Mesothelial cell of epicardium (in vitro differentiated cells): ENCODE results near the gene SLC1A7. TPM values are rescaled to one million over a fixed set of nuclear protein-coding genes. Genes with fewer than 3 reads are reported as not detected.

Source experiments
- DNase-seq, 2 experiments: peaks; one replicate each; pipeline ENCODE4 v3.0.0; 2021; ENCODE audit warnings: low spot score in 2 of 2; ENCODE audit not compliant: unreplicated experiment in 2 of 2
- H3K27ac Mint-ChIP-seq: 2 replicates; pipeline ENCODE4 v1.8.0; 2021; ENCODE audit warnings: mixed read lengths
- H3K27me3 Mint-ChIP-seq: 2 replicates; pipeline ENCODE4 v1.8.0; 2021; ENCODE audit warnings: low read depth, mixed read lengths
- H3K36me3 Mint-ChIP-seq: 2 replicates; pipeline ENCODE4 v1.8.0; 2021; ENCODE audit warnings: mixed read lengths
- H3K4me1 Mint-ChIP-seq: 2 replicates; pipeline ENCODE4 v1.8.0; 2021; ENCODE audit warnings: mixed read lengths
- H3K4me3 Mint-ChIP-seq: 2 replicates; pipeline ENCODE4 v1.8.0; 2021; ENCODE audit warnings: mild to moderate bottlenecking, moderate library complexity, mixed read lengths
- H3K9me3 Mint-ChIP-seq: 2 replicates; pipeline ENCODE4 v1.8.0; 2021; ENCODE audit warnings: mixed read lengths
- total RNA-seq: library from RNA; stranded (reverse); gene quantifications from 3 replicates; pipeline ENCODE4 v1.2.1, GENCODE V29; 2021
- TF ChIP-seq, protein P1 (sequence below): fragments of 200-600 bp; sonication (generic); IDR thresholded peaks from one replicate; pipeline ENCODE4 v1.5.0; 2021; ENCODE audit warnings: antibody characterized with exemption; ENCODE audit not compliant: unreplicated experiment

SLC1A7 gene
- total RNA-seq, 1 donor from 2014 or later, result not detected

DNA sequence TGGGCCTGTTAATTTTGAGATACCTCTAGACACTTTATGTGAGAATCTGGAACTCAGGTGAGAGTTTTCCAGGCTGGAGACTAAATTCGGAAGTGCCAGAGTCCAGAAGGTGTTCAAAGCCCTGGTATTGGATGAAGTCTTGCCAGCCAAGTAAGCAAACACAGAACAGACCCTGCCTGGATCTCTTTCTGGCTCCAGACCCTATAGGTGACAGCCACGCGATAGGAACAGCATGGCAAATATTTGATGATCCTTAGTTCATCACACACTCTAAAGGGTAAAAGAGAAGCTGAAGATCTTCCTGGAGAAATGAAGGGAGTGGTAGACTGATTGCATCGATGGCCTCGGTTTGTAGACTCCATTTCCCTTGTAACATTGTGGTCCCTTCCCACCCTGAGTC is 30.7 kb downstream of the SLC1A7 start:
- no peaks in the 10 kb centered on the region for H3K9me3 Mint-ChIP-seq
- H3K36me3 Mint-ChIP-seq, result no peaks in the 10 kb centered on the region
- H3K27ac Mint-ChIP-seq, result no peak overlapping the region
- DNase-seq, result no peak
- H3K4me1 Mint-ChIP-seq, result peaks cover 34% of the 10 kb centered on the region
- no peak overlapping the region for H3K4me3 Mint-ChIP-seq
- H3K27me3 Mint-ChIP-seq, result peaks cover 61% of the 10 kb centered on the region
- TF ChIP-seq, protein P1, sequence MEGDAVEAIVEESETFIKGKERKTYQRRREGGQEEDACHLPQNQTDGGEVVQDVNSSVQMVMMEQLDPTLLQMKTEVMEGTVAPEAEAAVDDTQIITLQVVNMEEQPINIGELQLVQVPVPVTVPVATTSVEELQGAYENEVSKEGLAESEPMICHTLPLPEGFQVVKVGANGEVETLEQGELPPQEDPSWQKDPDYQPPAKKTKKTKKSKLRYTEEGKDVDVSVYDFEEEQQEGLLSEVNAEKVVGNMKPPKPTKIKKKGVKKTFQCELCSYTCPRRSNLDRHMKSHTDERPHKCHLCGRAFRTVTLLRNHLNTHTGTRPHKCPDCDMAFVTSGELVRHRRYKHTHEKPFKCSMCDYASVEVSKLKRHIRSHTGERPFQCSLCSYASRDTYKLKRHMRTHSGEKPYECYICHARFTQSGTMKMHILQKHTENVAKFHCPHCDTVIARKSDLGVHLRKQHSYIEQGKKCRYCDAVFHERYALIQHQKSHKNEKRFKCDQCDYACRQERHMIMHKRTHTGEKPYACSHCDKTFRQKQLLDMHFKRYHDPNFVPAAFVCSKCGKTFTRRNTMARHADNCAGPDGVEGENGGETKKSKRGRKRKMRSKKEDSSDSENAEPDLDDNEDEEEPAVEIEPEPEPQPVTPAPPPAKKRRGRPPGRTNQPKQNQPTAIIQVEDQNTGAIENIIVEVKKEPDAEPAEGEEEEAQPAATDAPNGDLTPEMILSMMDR, result no peak

DNA sequence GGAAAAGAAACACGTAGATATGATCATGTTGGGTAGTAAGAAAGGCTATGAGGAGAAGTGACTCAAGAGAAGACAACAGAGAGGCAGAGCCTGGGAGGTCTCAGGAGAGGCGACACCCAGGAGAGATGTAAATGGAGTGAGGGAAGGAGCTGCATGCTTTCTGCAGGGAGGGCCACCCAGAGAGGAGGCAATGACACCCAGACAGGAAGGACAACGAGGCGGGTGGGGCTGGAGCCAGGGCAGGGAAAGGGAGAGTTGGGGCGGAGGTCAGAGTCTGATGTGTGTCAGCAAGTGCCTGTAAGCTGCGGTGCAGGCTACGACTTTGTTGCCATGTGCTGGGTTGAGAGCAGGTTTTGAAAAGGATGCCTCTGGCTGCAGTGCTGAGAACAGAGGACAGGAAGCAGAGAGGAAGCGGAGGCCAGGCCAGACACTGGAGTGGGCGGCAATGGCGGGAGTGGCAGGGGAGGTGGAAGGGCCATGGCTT is 31.3 kb downstream of the SLC1A7 start:
- H3K4me1 Mint-ChIP-seq, result peaks cover 31% of the 10 kb centered on the region
- H3K36me3 Mint-ChIP-seq, result no peaks in the 10 kb centered on the region
- TF ChIP-seq, protein P1, result no peak
- DNase-seq, result no peak
- H3K4me3 Mint-ChIP-seq, result no peak overlapping the region
- H3K27me3 Mint-ChIP-seq, result peaks cover 58% of the 10 kb centered on the region
- no peaks in the 10 kb centered on the region for H3K9me3 Mint-ChIP-seq
- no peak overlapping the region for H3K27ac Mint-ChIP-seq

DNA sequence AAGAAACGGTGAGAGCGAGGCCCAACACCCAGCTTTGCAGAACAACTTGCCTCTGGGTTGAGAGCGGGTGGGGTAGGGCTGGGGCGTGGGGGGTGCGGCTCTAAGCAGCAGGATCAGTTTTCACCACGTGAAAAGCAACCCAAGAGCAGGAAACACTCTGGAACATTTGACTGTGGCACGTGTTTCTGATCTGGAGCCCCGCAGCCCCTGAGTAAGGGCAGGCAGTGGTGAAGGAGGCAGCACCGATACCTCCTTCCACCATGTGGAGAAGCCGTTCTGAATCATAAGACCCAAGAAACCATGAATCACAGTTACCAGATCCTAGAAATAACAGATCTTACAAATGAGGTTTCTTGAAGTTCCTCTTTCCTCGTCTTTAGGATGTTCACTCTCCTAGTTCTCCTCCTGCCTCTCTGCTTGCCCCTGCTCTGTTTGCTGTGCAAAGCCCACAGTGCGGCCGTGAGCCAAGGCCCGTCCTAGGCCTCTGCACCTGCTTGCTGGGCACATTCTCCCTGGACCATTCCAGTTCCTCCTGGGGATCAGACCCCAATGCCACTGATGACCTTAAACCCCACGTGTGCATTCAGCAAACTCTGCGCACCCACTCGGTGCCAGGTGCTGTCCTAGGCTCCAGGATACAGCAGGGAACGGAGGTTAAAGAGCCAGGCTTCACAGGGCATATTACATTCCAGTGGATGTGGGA is 31.9 kb downstream of the SLC1A7 start:
- Mint-ChIP-seq H3K4me3 (no peak overlapping the region), H3K4me1 (peaks cover 28% of the 10 kb centered on the region), H3K27me3 (peaks cover 58% of the 10 kb centered on the region), H3K27ac (no peak overlapping the region), H3K36me3 (no peaks in the 10 kb centered on the region), H3K9me3 (no peaks in the 10 kb centered on the region)
- DNase-seq, result no peak
- TF ChIP-seq, protein P1, result no peak

DNA sequence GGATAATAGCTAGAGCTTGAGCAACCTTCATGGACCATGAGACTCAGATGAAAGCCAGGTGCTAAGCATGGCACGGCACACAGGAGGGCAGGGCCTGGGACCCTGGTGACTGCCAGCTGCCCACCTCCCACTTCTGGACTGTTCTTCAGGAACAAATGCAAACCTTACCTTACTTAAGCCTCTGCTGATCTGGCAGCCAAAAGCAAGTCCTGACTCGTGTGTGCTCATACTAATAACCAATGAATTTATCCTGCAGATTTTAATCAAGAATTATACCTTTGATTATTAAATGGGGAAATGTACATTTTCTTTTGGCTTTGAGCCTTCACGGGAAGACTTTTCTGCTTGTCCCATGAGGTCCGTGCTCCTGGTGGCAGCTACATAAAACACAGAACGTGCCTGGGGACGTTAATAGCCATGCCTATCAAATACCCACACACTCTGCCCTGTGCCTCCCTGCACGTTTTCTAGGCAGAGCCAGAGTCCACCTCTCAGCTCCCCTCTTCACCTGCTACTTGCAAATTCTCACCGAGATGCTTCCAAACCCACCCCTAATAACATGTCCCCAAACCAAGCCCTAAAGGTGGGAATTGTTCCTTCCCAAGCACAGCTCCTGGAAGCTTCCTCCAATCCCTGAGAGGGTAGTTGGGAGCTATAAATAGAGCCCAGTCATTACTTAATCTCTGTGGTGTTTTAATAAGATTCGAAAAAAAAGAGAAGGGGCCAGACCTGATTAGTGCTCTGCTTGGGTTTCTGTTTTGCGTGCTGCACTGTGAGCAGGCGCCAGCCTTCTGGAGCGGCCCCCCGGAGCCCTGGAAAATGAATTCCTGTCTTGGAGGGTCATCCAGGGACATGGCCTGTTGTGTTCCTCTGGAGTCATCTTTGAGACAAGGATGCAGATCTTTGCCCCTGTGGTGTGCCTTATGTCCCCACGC is 33.5 kb downstream of the SLC1A7 start:
- H3K36me3 Mint-ChIP-seq, result no peaks in the 10 kb centered on the region
- no peak for DNase-seq
- H3K4me1 Mint-ChIP-seq, result peaks cover 32% of the 10 kb centered on the region
- H3K27me3 Mint-ChIP-seq, result peaks cover 48% of the 10 kb centered on the region
- TF ChIP-seq, protein P1, result no peak
- no peak overlapping the region for H3K27ac Mint-ChIP-seq
- H3K4me3 Mint-ChIP-seq, result no peak overlapping the region
- H3K9me3 Mint-ChIP-seq, result no peaks in the 10 kb centered on the region

DNA sequence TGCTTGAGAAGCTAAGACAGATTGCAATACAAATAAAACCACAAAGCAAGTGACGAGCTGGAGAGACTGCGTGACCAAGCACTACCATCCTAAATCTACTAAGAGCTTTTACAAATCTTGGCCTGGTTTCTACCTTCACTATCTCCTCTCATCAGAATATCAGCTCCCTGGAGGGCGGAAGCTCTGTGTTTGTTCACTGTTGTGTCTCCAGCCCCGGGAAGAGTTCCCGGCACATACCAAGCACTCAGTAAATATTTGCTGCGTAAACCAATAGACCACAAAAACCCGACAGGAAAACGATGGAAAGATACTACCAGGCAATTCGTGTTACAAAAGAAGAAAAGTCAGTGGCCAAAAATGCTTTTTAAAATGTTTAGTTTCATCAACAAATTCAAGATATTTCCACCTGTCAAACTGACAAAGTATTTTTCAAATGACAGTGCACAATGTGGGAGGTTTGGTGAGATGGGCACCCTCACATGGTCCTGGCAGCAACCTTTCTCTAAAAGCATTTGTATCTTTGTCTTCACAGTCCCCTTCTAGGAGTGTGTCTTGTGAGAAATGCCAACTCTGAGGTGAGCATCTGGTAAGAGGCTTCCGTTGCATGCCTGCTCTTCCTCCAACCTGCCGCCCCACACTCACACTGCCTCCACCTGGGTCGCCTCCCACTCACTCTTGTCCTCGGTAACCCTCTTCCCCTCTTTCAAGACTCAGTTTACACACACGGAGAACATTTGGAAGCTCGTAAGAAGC is 34.7 kb downstream of the SLC1A7 start:
- no peak for DNase-seq
- no peaks in the 10 kb centered on the region for H3K9me3 Mint-ChIP-seq
- no peak overlapping the region for H3K27ac Mint-ChIP-seq
- no peak overlapping the region for H3K4me3 Mint-ChIP-seq
- peaks cover 32% of the 10 kb centered on the region for H3K4me1 Mint-ChIP-seq
- TF ChIP-seq, protein P1, result no peak
- H3K27me3 Mint-ChIP-seq, result peaks cover 41% of the 10 kb centered on the region
- H3K36me3 Mint-ChIP-seq, result no peaks in the 10 kb centered on the region
